HepG2 (cell line): ENCODE measurements around the gene PLEKHA6. TPM values are rescaled to one million over a fixed set of nuclear protein-coding genes. Genes with fewer than 3 reads are reported as not detected.

Experiments used
- ATAC-seq: fragments of 200-7000 bp; cut with Tn5 transposase; 3 replicates; pipeline ENCODE4 v1.9.1; 2020; ENCODE audit warnings: mild to moderate bottlenecking, moderate library complexity
- BruUV-seq: library from RNA; stranded (reverse); fragments of 400-500 nt; replicated peaks from 2 replicates; lab custom pipeline; 2021; lab: Mats Ljungman, UMichigan
- CTCF ChIA-PET: fragments of 300-600 bp; formaldehyde crosslinking; extraction: SDS; loops from one replicate; lab custom pipeline; 2021; ENCODE audit warnings: low total read pairs, inconsistent platforms, low intra/inter-chr PET ratio; lab: Yijun Ruan, JAX
- POLR2A ChIA-PET: fragments of 350-600 bp; sonication (Branson Sonifier 250); formaldehyde crosslinking; loops from one replicate; lab custom pipeline; 2020; ENCODE audit warnings: antibody characterized with exemption, inconsistent platforms; lab: Yijun Ruan, JAX
- DNase-seq: peaks from one replicate; pipeline ENCODE4 v3.0.0-alpha.2; 2015; ENCODE audit warnings: low spot score
- FAIRE-seq: peaks from 3 replicates; lab custom pipeline; 2011; peaks lifted over from hg19 to GRCh38; lab: Jason Lieb, UNC
- H2AFZ ChIP-seq: one replicate; pipeline ENCODE4 v1.6.1; 2011; ENCODE audit warnings: low read length, inconsistent platforms
- H3K27ac ChIP-seq: fragments of 300-600 bp; 3 replicates; pipeline ENCODE4 v1.8.0; 2011; ENCODE audit warnings: mixed run types, mild to moderate bottlenecking, mixed read lengths, low read length, inconsistent platforms; ENCODE audit not compliant: insufficient read depth; ENCODE audit errors: extremely low read length
- H3K27me3 ChIP-seq, 2 experiments: fragments of 200-600 bp in 1 of 2; 2 replicates in 1 of 2; 3 replicates in 1 of 2; pipeline versions ENCODE4 v1.6.0 to v1.8.0; 2011; ENCODE audit warnings: low read length in 2 of 2, mild to moderate bottlenecking in 2 of 2, moderate library complexity in 2 of 2, inconsistent platforms in 1 of 2; ENCODE audit not compliant: insufficient read depth in 2 of 2, control insufficient read depth in 1 of 2
- H3K36me3 ChIP-seq, 2 experiments: fragments of 200-600 bp in 1 of 2; replicated peaks in 1 of 2; 2 replicates in 1 of 2; 3 replicates in 1 of 2; pipeline versions ENCODE4 v1.5.1 to v1.8.0; 2011; ENCODE audit warnings: low read length in 2 of 2, inconsistent platforms in 1 of 2; ENCODE audit not compliant: insufficient read depth in 2 of 2, control insufficient read depth in 1 of 2
- H3K4me1 ChIP-seq: 2 replicates; pipeline ENCODE4 v1.5.1; 2012; ENCODE audit warnings: low read length, inconsistent platforms; ENCODE audit not compliant: insufficient read depth
- H3K4me2 ChIP-seq: 2 replicates; pipeline ENCODE4 v1.6.0; 2011; ENCODE audit warnings: low read depth, low read length, inconsistent platforms
- H3K4me3 ChIP-seq, 3 experiments: fragments of 200-600 bp in 1 of 3; sonication (generic), shearing (Covaris generic) in 1 of 3; replicated peaks in 1 of 3; 2 replicates each; pipeline ENCODE4 v1.5.1; 2011 to 2016; ENCODE audit warnings: low read length in 3 of 3, inconsistent platforms in 2 of 3, low read depth in 2 of 3, mild to moderate bottlenecking in 2 of 3, control low read depth in 1 of 3, mixed read lengths in 1 of 3; ENCODE audit not compliant: insufficient read depth in 1 of 3
- H3K79me2 ChIP-seq: one replicate; pipeline ENCODE4 v1.6.1; 2011; ENCODE audit warnings: low read length, inconsistent platforms; ENCODE audit not compliant: insufficient read depth
- H3K9ac ChIP-seq: 2 replicates; pipeline ENCODE4 v1.6.0; 2011; ENCODE audit warnings: mild to moderate bottlenecking, low read depth, low read length, inconsistent platforms; ENCODE audit not compliant: insufficient read depth
- H3K9me3 ChIP-seq: 2 replicates; pipeline ENCODE4 v1.5.1; 2012; ENCODE audit warnings: mild to moderate bottlenecking, low read length
- H4K20me1 ChIP-seq: 2 replicates; pipeline ENCODE4 v1.6.0; 2011; ENCODE audit warnings: inconsistent platforms, mild to moderate bottlenecking, low read length, moderate library complexity; ENCODE audit not compliant: insufficient read depth
- NR2C2 ChIP-seq: sonication (generic); formaldehyde crosslinking; IDR thresholded peaks from 2 replicates; pipeline ENCODE4 v1.4.0; 2020; ENCODE audit warnings: missing genetic modification reagents, mild to moderate bottlenecking, moderate library complexity, borderline replicate concordance
- ZNF543 ChIP-seq: sonication (generic); formaldehyde crosslinking; IDR thresholded peaks from 2 replicates; pipeline ENCODE4 v1.4.0; 2020; ENCODE audit warnings: mild to moderate bottlenecking, missing genetic modification reagents
- WGBS: methylation state at CpG from one replicate; pipeline ENCODE4 v1.1.6; 2017; ENCODE audit warnings: low lambda C conversion rate; 5-methylcytosine and 5-hydroxymethylcytosine counted together
- in situ Hi-C: cut with HindIII; loops from 2 replicates; pipeline ENCODE4 v1.10.0; 2017; ENCODE audit warnings: low pct_unique_long_range_greater_than_20kb; ENCODE audit not compliant: extremely low pct_ligation_motif_present
- intact Hi-C: fragments of 100-400 bp; cut with micrococcal nuclease; formaldehyde crosslinking; loops from one replicate; pipeline ENCODE4 v1.10.0; 2022; ENCODE audit not compliant: unreplicated experiment
- polyA plus RNA-seq, 8 experiments: library from polyadenylated mRNA; depleted of rRNA in 3 of 8; stranded (reverse) in 7 of 8; unstranded in 1 of 8; fragments of >200 nt; fragmentation: Illumina TruSeq in 4 of 8; extraction: Trizol in 4 of 8; gene quantifications; 2 replicates each; pipeline versions ENCODE4 v1.2.1 to v1.2.3, GENCODE V29; 2011 to 2016; ENCODE audit warnings: low read depth in 4 of 8, missing spikeins in 1 of 8, mixed read lengths in 1 of 8; ENCODE audit not compliant: insufficient read depth in 1 of 8
- total RNA-seq, 5 experiments: library from RNA; depleted of rRNA; stranded (reverse); fragments of >200 nt; fragmentation: Illumina TruSeq; extraction: Trizol; gene quantifications; 2 replicates each; pipeline ENCODE4 v1.2.3, GENCODE V29; 2016; ENCODE audit warnings: low read depth in 1 of 5
- TF ChIP-seq, protein P1 (sequence below): sonication (generic); formaldehyde crosslinking; IDR thresholded peaks from 2 replicates; pipeline ENCODE4 v1.5.1; 2020; ENCODE audit warnings: mild to moderate bottlenecking, missing genetic modification reagents, borderline replicate concordance
- TF ChIP-seq, protein P2 (sequence below): IDR thresholded peaks from 2 replicates; pipeline ENCODE4 v1.6.1; 2012; ENCODE audit warnings: low read length, improper control_type of control experiment

The PLEKHA6 gene
- total and polyA plus RNA-seq, 2 of the 13 experiments (the other 11 are each of a cell fraction or from before 2014, with no cell fraction given): 5.3 to 11.4 TPM

DNA sequence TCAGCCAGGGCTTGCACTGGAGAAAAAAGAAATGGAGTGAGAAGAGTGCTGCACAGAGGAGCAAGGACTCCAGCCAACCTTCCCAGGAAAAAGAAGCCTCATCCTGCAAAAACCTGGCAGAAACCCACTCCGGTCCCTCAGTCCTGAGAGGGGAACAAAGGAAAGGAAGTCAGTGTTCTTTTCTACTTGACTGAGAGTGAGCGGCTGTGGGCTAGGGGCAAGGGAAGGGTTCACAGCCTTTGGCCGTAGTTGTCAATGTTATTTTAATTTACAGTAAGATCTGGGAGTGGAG, 137.0 kb downstream of the PLEKHA6 start:
- Histone ChIP-seq H3K9me3 (no peaks in the 10 kb centered on the region), H3K79me2 (no peaks in the 10 kb centered on the region), H3K4me2 (no peak overlapping the region), H3K4me1 (peaks cover 18% of the 10 kb centered on the region), H2AFZ (no peak overlapping the region), H3K9ac (no peak overlapping the region), H3K4me3 (no peak overlapping the region), H3K27me3 (no peaks in the 10 kb centered on the region)
- 100% methylated on average over 3 of the region's 3 CpGs for WGBS
- no peak for FAIRE-seq
- DNase-seq: no peak
- ChIA-PET CTCF (no interaction called here), POLR2A (no interaction called here)
- in situ Hi-C loops (no loop called here), intact Hi-C loops (no loop called here)
- no peak for ATAC-seq
- TF ChIP-seq, protein P1, sequence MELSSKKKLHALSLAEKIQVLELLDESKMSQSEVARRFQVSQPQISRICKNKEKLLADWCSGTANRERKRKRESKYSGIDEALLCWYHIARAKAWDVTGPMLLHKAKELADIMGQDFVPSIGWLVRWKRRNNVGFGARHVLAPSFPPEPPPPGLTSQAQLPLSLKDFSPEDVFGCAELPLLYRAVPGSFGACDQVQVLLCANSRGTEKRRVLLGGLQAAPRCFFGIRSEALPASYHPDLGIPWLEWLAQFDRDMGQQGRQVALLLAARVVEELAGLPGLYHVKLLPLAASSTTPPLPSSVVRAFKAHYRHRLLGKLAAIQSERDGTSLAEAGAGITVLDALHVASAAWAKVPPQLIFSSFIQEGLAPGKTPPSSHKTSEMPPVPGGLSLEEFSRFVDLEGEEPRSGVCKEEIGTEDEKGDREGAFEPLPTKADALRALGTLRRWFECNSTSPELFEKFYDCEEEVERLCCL (CRISPR knock-in tag): no peak
- TF ChIP-seq NR2C2 (CRISPR knock-in tag) (no peak), ZNF543 (CRISPR knock-in tag) (no peak)
- TF ChIP-seq, protein P2, sequence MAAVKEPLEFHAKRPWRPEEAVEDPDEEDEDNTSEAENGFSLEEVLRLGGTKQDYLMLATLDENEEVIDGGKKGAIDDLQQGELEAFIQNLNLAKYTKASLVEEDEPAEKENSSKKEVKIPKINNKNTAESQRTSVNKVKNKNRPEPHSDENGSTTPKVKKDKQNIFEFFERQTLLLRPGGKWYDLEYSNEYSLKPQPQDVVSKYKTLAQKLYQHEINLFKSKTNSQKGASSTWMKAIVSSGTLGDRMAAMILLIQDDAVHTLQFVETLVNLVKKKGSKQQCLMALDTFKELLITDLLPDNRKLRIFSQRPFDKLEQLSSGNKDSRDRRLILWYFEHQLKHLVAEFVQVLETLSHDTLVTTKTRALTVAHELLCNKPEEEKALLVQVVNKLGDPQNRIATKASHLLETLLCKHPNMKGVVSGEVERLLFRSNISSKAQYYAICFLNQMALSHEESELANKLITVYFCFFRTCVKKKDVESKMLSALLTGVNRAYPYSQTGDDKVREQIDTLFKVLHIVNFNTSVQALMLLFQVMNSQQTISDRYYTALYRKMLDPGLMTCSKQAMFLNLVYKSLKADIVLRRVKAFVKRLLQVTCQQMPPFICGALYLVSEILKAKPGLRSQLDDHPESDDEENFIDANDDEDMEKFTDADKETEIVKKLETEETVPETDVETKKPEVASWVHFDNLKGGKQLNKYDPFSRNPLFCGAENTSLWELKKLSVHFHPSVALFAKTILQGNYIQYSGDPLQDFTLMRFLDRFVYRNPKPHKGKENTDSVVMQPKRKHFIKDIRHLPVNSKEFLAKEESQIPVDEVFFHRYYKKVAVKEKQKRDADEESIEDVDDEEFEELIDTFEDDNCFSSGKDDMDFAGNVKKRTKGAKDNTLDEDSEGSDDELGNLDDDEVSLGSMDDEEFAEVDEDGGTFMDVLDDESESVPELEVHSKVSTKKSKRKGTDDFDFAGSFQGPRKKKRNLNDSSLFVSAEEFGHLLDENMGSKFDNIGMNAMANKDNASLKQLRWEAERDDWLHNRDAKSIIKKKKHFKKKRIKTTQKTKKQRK: no peak
- TF ChIP-seq, all 625 proteins: peak for 0
- Histone ChIP-seq H3K27ac (no peak overlapping the region), H4K20me1 (no peaks in the 10 kb centered on the region), H3K36me3 (peaks cover 4 to 18% of the 10 kb centered on the region in 2 experiments; a peak in 3 of 5 replicates)
- no TSS peak for BruUV-seq
